Measurements from ENCODE around the gene CCDC141.

CCDC141 gene

DNA sequence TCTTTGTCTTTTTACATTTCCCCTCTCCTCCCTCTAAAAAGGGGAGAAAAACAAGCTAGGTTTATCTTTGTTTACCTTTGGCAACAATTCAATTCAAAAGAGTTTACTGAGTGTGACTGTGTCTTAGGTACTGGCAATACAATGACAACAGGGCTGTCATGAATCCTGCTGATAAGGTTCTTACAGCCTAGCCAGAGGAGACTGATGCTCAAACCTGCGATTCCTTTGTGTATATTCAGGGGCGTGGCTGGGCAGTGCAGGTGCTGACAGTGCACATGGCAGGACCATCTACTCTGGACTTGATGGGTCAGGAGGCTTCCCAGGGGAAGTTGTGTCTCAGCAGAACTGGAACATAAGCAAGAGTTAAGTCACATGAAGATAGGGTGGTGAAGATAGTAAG, 219.5 kb downstream of the CCDC141 start:
- in situ Hi-C loops (cut with HindIII; ENCODE audit: low sequenced_read_pairs), result no loop called here

DNA sequence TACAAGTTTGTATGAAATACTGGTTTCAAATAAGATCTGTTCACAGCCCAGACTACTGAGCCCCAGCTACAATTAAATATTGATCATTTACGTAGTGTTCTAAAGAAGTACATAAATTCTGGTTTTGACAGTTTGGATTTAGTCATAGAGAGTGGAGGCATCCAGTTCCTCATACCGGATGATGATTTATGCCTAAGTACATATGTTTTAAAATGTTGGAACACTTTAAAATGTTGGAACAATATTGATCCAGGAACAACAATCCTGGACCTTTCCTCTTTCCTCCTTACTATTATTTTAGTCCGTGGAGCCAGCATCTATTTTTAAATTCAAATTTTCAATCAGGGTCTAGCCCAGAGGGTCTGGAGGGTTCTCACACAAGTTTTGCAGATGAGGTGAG, 220.0 kb downstream of the CCDC141 start:
- in situ Hi-C loops (cut with HindIII; ENCODE audit: low sequenced_read_pairs), result no loop called here

DNA sequence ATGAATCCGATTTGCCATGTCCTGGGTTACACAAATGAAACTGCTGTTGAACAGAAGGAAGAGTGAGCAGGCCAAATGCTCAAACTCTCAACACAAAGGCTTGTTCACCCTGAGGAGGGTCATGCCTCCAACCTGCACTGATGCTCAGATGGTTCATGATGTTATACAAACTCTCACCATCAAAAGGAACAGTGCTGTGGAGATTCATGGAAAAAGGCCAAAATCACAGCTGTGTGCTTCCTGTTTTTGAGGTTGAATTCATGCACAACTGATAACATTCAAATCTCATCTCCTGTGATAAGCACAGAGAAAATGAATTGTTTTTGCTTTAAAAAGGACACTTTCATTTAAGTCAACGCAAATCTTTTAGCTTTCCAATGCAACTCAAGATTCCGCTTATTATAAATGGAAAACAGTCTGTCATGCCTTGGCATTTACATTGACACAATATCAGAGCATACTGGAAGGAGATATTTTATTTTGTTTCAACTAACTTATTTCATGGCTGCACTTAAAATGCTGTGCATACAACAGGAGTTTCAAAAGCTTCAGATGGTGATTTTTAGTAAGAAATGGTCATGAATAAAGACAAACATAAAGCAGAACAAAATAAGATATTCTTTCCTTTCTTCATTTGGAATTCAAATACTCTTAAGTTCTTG, 220.5 kb downstream of the CCDC141 start:
- in situ Hi-C loops (cut with HindIII; ENCODE audit: low sequenced_read_pairs), result no loop called here

DNA sequence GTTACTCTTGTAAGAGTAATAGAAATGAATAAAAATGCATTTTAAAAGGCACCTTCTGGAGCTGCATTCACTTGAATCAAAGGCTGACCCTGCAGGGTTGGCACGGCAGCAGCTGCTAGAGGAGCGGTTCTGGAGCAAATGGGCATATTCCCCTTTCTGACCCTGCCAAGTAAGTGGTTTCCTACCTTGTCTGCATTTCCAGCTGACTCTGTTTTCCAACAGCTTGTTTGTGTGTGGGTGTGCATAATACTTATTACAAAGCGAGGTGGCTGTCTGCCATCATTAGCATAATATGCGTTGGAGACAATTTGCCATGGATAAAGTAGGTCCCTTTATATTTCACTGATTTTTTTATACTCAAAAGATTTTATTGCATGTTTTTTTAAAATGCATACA, 221.5 kb downstream of the CCDC141 start:
- in situ Hi-C loops (cut with HindIII; ENCODE audit: low sequenced_read_pairs), result no loop called here

DNA sequence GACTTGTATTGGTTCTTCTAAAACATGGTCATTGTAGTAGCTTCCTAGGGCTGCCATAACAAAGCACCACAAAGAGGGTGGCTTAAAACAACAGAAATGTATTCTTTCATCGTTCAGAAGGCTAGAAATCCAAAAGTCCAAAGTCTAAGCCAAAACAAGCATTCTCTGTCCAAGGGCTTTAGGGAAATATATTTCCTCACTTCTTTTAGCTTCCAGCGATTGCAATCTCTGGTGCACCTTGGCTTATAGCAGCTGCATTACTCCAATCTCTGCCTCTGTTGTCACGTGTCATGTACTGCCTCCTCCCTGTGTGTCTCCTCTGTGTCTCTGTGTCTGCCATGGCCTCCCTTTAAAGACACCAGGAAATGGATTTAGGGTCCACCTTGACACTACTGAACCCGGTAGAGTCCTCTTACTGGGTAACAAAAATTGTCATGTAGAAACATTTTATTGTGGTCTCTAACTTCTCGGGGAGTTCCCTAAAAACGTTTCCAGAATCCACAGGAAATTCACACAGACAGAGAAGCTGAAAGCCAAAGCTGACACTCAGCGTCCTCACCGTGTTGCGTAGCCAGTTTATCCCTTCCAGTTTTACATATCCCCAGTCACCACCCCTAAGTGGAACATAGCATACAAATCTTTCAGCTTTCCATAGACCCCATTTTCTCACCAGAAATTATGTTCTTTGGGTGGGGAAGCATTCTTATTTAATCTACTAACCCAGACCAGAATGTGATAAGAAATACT, 222.0 kb downstream of the CCDC141 start:
- in situ Hi-C loops (cut with HindIII; ENCODE audit: low sequenced_read_pairs), result no loop called here

DNA sequence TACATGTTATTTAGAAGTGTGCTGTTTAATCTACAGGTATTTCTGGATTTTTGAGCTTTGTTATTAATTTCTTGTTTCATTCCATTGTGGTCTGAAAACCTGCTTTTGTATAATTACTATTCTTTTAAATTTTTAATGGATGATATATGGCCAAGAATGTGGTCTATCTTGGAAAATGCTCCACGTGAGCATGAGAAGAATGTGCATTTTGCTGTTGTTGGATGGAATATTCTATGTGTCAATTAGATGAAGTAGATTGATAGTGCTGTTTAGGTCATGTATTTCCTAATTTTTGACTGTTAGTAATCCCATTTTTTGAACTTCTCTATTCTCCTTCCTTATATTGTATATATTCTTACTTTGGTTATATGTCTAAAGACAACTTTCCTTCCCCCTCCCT, 222.8 kb downstream of the CCDC141 start:
- in situ Hi-C loops (cut with HindIII; ENCODE audit: low sequenced_read_pairs), result no loop called here

DNA sequence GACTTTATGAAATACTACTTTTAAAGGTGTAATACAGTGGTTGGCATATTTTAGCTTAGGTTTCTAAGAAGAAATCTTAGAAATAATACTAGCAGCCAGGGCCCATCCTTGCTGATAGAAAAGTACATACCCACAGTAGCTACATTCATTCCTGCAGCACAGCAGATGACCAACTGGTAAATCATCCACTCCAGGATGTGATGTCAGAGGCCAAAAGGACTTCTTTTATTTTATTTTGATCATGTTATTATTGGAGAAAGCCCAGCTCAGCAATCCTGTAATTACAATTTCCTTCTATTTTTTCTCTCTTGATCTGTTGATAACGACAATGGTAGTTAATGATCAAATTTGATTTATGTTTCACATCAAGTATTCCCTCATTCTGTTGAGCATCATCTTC, 224.8 kb downstream of the CCDC141 start:
- in situ Hi-C loops (cut with HindIII; ENCODE audit: low sequenced_read_pairs), result no loop called here

DNA sequence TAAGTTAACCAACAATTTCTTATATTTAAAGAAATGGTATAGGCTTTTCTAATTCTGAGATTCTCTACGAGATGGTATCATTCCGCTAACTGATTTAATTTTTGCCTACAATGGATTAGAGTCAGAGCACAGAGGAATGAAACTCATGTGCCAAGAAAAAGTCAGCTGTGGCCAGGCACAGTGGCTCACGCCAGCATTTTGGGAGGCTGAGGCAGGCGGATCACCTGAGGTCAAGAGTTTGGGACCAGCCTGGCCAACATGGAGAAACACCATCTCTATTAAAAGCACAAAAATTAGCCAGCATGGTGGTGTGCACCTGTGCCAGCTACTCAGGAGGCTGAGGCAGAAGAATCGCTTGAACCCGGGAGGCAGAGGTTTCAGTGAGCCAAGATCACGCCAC, 225.8 kb downstream of the CCDC141 start:
- in situ Hi-C loops (cut with HindIII; ENCODE audit: low sequenced_read_pairs), result no loop called here

DNA sequence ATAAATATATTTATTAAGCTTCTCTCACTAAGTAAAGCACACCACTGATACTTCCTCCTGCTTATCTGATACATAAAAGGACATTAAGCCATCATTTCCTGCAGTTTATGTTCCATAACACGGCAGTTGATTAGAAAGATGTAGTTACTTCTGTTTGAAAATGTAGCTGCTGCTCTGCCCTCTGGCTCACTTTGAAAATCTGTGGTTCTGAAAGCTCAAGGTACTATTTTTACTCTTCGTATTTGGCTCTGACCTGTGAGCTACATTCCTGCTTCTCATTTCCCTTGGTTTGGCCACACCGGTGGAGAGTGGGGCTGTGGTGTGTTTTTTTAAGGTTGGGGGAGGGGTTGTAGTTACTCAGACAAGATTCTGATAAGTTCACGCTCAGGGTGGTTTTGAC, 229.9 kb downstream of the CCDC141 start:
- in situ Hi-C loops (cut with HindIII; ENCODE audit: low sequenced_read_pairs), result no loop called here

DNA sequence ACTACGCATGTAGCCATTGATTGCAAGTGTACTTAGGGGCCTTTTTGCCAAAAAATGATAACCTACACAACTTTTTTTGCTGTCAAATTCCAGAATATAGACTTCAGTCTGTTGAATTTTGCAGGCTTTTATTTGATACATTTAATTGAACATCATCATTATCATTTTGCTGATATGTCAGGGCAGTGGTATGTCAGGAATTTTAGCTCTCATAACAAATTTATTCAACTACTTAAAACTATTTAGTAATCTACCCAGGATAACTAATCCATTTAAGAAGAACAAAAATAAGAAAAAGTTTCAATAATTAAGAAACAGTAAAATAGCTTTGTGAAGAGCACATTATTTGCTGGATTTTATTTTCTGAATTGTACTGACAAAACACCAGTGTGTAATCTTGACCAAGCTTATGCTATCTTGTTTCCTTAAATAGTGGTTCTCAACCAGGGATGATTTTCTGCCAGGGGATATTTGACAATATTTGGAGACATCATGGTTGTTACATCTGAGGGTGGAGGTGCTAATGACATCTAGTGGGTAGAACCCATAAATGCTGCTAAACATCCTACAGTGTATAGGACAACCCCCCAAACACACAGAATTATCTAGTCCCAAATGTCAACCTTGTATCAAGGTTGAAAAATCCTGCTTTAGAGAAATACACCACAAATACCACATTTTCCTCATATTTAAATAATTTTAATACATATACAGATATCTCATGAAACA, 230.6 kb downstream of the CCDC141 start:
- in situ Hi-C loops (cut with HindIII; ENCODE audit: low sequenced_read_pairs), result no loop called here

DNA sequence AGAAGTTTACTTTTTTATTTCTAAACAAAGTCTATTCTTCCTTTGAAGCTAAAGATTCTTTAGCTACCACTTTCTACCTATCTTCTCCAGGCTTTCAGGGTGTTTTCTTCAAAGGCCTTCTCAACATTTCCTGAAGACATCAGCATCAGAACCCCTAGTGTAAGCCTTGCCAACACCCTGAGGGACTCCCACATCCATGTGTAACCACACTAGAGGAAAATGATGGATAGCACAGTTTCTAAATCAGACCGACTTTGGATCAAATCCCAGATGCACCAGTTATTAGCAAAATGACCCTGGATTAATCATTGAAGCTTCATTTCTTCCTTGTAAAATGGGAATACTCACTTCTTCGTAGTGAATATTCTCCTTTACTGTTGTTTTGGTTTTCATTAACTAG, 238.0 kb downstream of the CCDC141 start:
- in situ Hi-C loops (cut with HindIII; ENCODE audit: low sequenced_read_pairs), result no loop called here

DNA sequence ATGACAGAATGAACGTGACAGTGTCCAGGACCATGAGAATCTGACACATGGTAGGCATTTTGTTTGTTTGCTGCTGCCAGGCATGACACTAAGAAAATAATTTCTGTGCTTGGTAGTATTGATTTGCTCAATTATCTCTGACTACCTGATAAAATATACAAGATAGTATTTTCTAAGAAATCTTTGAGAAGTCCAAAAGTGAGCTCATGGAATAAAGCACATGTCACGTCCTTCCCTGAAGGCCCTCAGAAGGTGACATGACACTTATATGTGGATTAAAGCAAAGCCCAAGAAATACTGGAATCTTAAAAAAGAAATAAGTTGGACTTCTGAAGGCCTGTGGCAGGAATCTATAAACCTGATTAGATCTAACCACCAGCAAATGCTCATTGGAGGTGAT, 238.9 kb downstream of the CCDC141 start:
- in situ Hi-C loops (cut with HindIII; ENCODE audit: low sequenced_read_pairs), result no loop called here

DNA sequence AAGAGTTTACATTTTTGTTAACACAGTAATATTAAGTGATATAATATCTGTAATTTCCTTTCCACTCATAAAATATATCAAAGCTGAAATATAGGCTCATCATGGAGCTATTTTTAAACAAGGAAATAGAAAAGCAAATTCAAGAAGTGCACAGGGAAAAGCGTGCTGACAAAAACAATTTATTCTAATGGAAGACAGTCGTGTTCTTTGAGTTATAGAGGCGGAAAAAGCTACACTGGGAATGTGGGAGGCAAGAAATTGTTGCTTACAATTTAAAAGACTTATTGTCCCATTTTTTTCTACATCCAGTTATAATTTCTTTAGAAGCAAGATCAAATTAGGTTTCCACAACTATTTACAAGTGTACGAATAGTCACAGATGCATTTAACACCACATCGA, 239.5 kb downstream of the CCDC141 start:
- in situ Hi-C loops (cut with HindIII; ENCODE audit: low sequenced_read_pairs), result no loop called here

DNA sequence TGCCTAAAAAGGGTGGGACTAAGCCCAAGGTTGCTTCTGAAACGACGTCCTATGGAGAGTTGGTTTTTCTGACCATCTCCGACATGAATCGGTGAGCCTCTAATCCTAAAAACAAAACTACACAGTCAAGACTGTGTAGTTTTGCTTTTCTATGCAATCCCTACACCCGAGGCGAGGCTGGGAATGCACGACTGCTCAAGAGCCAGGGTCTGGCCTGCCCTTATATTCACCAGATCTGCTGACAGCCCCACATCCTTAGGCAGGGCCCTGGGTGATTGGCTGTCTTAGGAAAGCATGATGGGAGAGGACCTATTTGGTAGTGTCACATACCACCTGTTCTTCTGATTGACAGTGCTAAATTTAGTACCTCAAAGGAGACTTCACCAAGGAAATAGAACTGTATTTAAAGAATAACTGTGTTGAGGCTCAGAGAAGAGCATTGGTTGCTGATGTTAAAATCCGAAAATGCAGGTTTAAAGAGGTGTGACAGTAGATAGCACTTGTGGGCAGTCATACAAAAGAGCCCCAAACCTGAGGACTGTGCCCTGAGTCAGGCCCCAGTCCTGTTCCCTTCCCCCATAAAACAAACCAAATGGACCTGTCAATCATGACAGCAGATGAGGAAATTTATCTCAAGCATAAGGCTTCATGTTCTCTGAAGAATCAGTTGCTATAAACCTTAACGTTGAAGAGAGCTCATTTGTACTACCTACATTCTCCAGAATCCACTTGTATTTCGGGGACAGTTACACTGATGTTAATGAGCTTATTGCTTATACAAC, 242.5 kb downstream of the CCDC141 start, which contains the start of gene TTN:
TTN (minus strand) TSS at position 197 of the 782 bp plus-strand sequence. CDS start 2,781 bp downstream, outside the sequence.
- in situ Hi-C loops (cut with HindIII; ENCODE audit: low sequenced_read_pairs), result no loop called here

DNA sequence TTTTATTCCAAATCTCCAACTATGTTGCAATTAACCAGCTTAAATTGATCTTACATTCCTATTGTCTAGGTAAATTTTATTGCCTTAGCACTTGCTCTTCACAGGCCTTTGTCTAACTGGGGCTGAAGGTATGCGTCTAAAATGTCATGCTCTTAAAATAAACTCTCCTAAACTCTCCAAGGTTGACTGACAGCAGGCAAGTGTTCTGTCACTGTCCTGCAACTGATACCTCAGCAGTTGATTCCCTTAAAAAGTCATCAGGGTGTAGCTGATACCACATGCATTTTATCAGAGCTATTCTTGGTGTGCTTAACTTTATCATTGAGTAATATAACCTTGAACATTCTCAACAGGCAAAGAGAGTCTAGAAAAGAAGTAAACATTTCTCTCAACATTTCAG, 243.4 kb downstream of the CCDC141 start:
- in situ Hi-C loops (cut with HindIII; ENCODE audit: low sequenced_read_pairs), result no loop called here

DNA sequence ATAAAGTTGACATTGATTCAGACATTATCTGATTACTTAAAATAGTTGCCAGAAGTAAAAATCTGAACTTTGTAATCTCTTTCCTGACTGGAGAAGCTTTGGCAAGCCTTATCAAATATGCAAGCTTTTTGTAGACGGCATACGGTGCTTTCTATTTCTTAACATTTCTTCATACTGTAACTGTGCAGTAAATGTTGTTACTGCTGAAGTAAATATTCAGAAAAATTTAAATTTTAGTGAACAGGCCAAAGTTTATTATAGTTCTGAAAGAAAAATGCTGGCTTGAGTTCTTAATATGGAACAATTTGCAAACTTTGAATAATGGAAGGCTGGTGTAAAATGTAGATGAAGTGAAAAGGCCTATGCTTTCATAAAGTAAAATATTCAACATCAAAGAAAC, 244.5 kb downstream of the CCDC141 start:
- in situ Hi-C loops (cut with HindIII; ENCODE audit: low sequenced_read_pairs), result no loop called here

DNA sequence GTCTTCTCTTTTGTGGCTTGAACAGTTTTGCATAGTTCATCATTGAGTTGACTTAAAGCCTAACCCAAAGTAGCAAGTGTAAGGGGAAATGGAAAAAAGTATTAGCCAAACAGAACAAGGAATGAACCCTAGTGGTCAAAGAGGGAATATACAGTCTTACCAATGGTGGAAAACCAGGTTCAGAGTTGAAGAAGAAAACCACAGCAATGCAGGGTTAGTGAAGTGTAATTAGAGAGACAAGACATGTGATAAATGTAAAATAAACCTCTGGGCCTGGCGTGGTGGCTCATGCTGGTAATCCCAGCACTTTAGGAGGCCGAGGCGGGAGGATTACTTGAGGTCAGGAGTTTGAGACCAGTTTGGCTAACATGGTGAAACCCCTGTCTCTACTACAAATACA, 245.1 kb downstream of the CCDC141 start:
- in situ Hi-C loops (cut with HindIII; ENCODE audit: low sequenced_read_pairs), result no loop called here

DNA sequence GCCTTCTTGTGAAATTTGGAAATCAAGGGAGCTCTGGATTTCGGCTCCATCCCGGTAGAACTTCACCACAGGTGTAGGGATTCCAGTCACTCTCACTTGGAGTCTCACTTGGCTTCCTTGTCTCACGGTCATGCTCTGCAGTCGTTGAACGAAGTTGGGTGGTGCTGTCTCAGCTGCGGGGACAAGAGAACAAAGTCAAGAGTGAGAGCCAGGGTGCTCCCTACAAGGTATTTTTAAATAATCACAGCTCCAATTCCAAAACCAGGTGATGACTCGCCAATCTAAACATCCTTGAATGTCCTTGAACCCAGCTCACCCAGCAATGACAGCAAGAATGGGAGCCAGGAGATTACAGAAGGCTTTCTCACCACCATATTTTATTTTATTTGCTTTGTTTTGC, 249.4 kb downstream of the CCDC141 start:
- in situ Hi-C loops (cut with HindIII; ENCODE audit: low sequenced_read_pairs), result no loop called here

DNA sequence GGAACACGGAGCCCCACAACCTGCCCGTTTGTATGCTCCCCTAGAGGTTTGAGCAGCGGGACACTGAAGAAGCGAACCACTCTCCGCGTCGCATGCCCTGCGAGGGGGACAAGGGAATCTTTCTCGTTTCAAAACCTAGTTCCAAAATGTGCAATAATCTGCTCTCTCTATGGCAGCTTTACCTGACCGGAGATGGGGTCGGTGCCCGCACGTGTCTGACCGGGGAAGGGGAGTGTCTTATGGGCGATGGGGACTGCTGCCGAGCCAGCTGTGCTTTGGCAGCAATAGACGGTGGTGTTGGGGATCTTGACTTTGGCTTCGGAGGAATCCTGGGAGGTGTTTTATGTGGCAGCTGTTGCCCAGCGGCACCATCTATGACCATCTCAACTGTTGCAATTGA, 250.6 kb downstream of the CCDC141 start:
- in situ Hi-C loops (cut with HindIII; ENCODE audit: low sequenced_read_pairs), result no loop called here

DNA sequence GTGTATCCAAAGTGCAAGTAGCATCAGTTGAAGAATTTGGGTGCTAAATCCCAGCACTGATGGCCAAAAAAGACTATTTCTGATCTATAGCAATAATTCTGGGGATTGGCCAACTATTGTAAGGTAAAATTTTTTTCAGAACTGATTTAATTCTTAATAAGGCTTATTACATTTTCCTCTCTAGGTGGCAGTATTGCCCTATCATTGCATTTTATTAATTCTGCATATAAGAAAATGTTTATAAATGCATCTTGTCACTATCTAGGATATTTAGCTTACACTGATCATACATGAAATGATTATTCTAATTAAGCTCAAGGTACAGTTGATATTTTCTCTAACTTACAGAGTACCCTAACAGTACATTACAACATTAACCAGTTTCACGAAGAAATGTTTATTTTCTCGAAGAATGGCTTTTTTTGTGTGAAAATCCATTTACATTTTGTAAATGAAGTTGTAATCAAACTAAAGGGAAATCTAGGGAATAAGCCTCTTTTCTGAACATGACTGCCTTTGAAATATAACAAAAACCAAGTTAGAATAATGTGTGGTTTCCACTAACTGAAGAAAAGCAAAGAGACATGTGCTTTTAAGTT, 253.8 kb downstream of the CCDC141 start:
- in situ Hi-C loops (cut with HindIII; ENCODE audit: low sequenced_read_pairs), result no loop called here

DNA sequence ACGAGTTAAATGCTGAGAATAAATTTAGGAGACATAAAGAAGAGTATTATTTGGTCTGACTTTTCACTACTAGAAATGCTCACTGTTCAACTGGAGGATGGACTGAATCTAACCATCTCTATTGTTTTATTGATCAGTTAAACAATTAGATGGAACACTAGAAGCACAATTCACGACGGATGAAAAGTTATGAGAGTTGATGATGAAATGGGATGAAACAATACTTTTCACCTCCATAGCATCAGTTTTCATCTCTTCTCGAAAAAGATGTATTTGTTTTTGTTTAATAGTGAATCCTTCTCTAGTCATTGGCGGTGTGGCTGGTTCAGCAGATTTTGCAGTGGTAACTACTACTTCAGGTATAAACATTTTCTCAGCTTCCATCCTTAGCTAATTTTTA, 262.0 kb downstream of the CCDC141 start:
- in situ Hi-C loops (cut with HindIII; ENCODE audit: low sequenced_read_pairs), result no loop called here
